ENCODE data around the gene LMF1. TPM values are rescaled to one million over a fixed set of nuclear protein-coding genes. Genes with fewer than 3 reads are reported as not detected.

LMF1 gene
- total and polyA plus RNA-seq, 9 of the 15 experiments (the other 6 are each of a cell fraction or from before 2014, with no cell fraction given): 0.11 to 1.6 (median 0.55) TPM; not detected in 1

- CTCF ChIA-PET (ENCODE audit: low intra/inter-chr PET ratio): no interaction called here
These were observed 103.1 kb downstream of the LMF1 start for GRCh38 chr16:867421-868385.

More at GRCh38 chr16:867421-868385, 103.1 kb downstream of the LMF1 start:
- DNase-seq (ENCODE audit: extremely low read depth in 1 of 4, low spot score in 3 of 4) (no peak), FAIRE-seq (no peak), ATAC-seq (no peak)
- H3K27ac ChIP-seq (ENCODE audit: extremely low read depth, low read depth, low read length): no peak overlapping the region
- BruUV-seq (replicated peaks): no TSS peak
- peaks cover 2% of the 10 kb centered on the region for H3K9me1 ChIP-seq (ENCODE audit: control insufficient read depth, insufficient read depth, low read length)
- no peak overlapping the region for H3K9ac ChIP-seq (ENCODE audit: insufficient read depth in 1 of 2, low read depth in 2 of 2, low read length in 2 of 2)
- intact Hi-C loops (cut with micrococcal nuclease) (no loop called here), in situ Hi-C loops (cut with MboI) (no loop called here)
- H3K9me3 ChIP-seq (replicated peaks; ENCODE audit: control insufficient read depth, insufficient read depth, low read depth, low read length): no peaks in the 10 kb centered on the region
- POLR2A ChIA-PET: interaction anchor here (0.5 kb wide), 1 partner anchor 14 kb away, joined by 3 read pairs; no protein-coding TSS in a partner anchor
- H4K20me1 ChIP-seq (replicated peaks; ENCODE audit: control insufficient read depth, insufficient read depth, low read length): peaks cover 15% of the 10 kb centered on the region; the same call in 1 of the 2 replicates
- no peak overlapping the region for H3K4me2 ChIP-seq (ENCODE audit: insufficient read depth, low read length)
- H3K36me3 ChIP-seq (ENCODE audit: control insufficient read depth, insufficient read depth, low read length): no peaks in the 10 kb centered on the region
- peaks cover 0 to 35% of the 10 kb centered on the region in 2 experiments; a peak in 1 of 5 replicates for H3K4me1 ChIP-seq (replicated peaks in 1 of 2; ENCODE audit: control insufficient read depth in 2 of 2, insufficient read depth in 2 of 2, low read length in 2 of 2)
- no peaks in the 10 kb centered on the region for H3K79me2 ChIP-seq (ENCODE audit: control insufficient read depth, insufficient read depth, low read length)
- no peak overlapping the region for H3K4me3 ChIP-seq
- 9% methylated on average over 33 of the region's 34 CpGs for WGBS (ENCODE audit: insufficient coverage, low coverage, missing lambda C conversion rate)
- H2AFZ ChIP-seq (ENCODE audit: low read depth, low read length): no peak overlapping the region
- no peak for TF ChIP-seq ZNF445 (CRISPR knock-in tag; IDR thresholded peaks at IDR 0.05; ENCODE audit: low read depth)
- TF ChIP-seq SMAD4 (CRISPR knock-in tag; conservative IDR thresholded peaks at IDR 0.05): no peak
- TF ChIP-seq ZBTB9 (CRISPR knock-in tag; IDR thresholded peaks at IDR 0.05): no peak
- TF ChIP-seq XRCC3 (IDR thresholded peaks at IDR 0.05): no peak
- TF ChIP-seq L3MBTL2 (IDR thresholded peaks at IDR 0.05): no peak
- TF ChIP-seq SP1 (CRISPR knock-in tag; IDR thresholded peaks at IDR 0.05): no peak
- TF ChIP-seq KAT2B (IDR thresholded peaks at IDR 0.05; ENCODE audit: low read depth, low read length): no peak
- no peak for TF ChIP-seq HNRNPK (IDR thresholded peaks at IDR 0.05; ENCODE audit: low read depth, low read length, poor library complexity, severe bottlenecking)
- no peak for TF ChIP-seq STAT5A (IDR thresholded peaks at IDR 0.05; ENCODE audit: borderline replicate concordance, low read length)
- no peak for TF ChIP-seq HSF4 (CRISPR knock-in tag; IDR thresholded peaks at IDR 0.05; ENCODE audit: borderline replicate concordance)
- TF ChIP-seq PRMT5 (CRISPR knock-in tag; IDR thresholded peaks at IDR 0.05): no peak
- TF ChIP-seq FOXO4 (CRISPR knock-in tag; IDR thresholded peaks at IDR 0.05): no peak
- no peak for TF ChIP-seq TCFL5 (CRISPR knock-in tag; conservative IDR thresholded peaks at IDR 0.05)
- TF ChIP-seq ZNF436 (CRISPR knock-in tag; IDR thresholded peaks at IDR 0.05): no peak
- TF ChIP-seq ELF2 (CRISPR knock-in tag; IDR thresholded peaks at IDR 0.05): no peak
- TF ChIP-seq ILK (tag; IDR thresholded peaks at IDR 0.05; ENCODE audit: borderline replicate concordance, low read depth): no peak
- no peak for TF ChIP-seq RNF219 (CRISPR knock-in tag; IDR thresholded peaks at IDR 0.05)
- TF ChIP-seq ELF4 (CRISPR knock-in tag; IDR thresholded peaks at IDR 0.05): no peak
- peaks cover 36 to 68% of the 10 kb centered on the region in 2 experiments for H3K27me3 ChIP-seq (ENCODE audit: control insufficient read depth in 2 of 2, insufficient read depth in 2 of 2, low read length in 2 of 2)

Data from K562 (cell line).